ENCODE results near the gene KNSTRN. TPM values are rescaled to one million over a fixed set of nuclear protein-coding genes. Genes with fewer than 3 reads are reported as not detected.

The KNSTRN gene
- total RNA-seq, 4 donors from 2014 or later: 5.8 to 16.0 (median 11.9) TPM

DNA sequence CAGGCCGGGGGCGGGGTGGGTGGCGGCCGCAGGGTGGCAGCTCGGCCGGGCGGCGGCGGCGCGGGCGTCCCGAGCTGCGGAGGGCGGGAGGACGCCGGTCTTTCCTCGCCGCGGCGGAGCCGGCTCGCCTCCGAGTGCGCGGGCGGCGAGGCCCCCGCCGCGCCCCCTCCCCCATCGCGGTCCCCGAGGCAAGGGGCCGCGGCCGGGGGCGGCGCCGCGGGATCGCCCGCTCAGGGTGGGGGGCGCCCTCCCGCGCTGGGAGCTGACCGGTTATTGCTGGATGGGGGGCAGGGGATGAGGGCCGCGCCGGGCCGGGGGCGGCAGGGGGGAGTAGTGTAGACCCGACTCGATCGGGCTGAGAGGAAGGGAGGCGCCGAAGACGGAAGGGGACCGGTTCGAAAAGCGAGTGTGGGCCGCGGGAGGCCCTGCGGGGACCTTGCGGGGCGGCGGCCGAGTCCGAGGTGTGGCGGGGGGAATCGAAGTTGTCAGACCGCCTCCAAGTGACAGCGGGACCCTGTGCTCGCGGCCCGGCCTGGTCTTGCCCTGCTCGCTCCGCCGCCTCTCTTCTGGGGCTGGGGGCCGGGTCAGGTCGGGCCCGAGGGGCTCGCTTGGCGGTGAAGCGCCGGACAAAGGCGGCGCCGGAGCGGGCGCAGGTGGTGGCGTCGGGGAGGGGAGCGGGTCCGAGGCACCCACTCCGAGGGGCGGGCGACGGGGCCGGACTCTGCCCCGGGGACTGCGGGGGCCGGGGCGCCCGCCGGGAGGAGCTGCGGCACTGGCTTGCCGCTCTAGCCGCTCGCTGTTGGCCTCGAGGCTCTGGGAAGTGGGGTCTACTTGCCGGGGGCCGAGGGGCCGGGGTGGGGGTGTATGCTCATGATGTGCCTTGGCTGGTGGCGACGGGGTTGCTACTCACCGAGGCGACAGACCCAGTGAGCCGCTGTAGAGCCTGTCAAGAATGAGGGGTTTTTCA lies 59.3 kb downstream of the KNSTRN start:
- TF ChIP-seq, protein P1, sequence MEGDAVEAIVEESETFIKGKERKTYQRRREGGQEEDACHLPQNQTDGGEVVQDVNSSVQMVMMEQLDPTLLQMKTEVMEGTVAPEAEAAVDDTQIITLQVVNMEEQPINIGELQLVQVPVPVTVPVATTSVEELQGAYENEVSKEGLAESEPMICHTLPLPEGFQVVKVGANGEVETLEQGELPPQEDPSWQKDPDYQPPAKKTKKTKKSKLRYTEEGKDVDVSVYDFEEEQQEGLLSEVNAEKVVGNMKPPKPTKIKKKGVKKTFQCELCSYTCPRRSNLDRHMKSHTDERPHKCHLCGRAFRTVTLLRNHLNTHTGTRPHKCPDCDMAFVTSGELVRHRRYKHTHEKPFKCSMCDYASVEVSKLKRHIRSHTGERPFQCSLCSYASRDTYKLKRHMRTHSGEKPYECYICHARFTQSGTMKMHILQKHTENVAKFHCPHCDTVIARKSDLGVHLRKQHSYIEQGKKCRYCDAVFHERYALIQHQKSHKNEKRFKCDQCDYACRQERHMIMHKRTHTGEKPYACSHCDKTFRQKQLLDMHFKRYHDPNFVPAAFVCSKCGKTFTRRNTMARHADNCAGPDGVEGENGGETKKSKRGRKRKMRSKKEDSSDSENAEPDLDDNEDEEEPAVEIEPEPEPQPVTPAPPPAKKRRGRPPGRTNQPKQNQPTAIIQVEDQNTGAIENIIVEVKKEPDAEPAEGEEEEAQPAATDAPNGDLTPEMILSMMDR (IDR thresholded peaks at IDR 0.05): no peak
- ATAC-seq (ENCODE audit: low FRiP score) (no peak), DNase-seq (ENCODE audit: low spot score) (no peak)

DNA sequence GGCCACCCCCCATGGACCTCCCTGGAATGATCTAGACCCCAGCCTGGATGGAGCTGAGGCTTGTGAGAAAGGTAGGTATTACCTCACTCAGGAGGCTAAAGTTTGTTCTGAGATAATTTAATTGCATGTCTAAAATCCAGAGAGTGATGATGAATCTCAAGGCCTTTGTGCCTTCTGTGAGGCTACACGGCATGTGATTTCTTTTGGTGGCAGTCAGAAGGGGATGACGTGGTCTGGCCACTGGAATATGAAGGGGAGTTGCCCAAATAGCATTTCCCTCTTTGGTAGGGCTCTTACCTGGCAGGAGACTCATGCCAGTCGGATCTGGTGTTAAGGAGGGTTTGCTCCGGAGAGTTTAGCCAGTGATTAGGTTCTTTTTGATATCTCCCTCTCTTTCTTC lies 60.7 kb downstream of the KNSTRN start:
- DNase-seq (ENCODE audit: low spot score): no peak
- TF ChIP-seq, protein P1 (IDR thresholded peaks at IDR 0.05): no peak
- ATAC-seq (ENCODE audit: low FRiP score): no peak

DNA sequence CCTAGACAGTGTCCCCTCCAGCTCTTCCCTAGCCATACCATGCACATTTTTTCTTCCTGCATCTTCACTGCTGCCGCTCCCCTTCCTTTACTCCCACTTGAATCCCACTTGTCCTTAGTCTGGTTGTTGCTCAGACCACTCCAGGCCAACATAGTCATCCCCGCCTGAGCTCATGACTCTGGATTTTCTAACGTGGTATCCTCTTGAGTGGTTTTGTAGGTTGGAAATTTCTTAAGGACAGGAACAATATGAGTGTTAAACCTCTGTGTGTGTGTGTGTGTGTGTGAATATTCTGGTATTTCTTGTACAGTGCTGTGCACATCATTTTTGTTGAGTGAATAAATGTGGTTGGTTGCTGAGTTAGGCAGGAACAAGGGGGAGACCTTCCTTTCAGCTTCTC lies 61.3 kb downstream of the KNSTRN start:
- TF ChIP-seq, protein P1 (IDR thresholded peaks at IDR 0.05): no peak
- no peak for ATAC-seq (ENCODE audit: low FRiP score)
- no peak for DNase-seq (ENCODE audit: low spot score)

Other genes starting within 250 kb of the KNSTRN start
- gene BUB1B, start 221.7 kb upstream of the KNSTRN start, total RNA-seq: 1 to 10 TPM in 2 of 4 donors, under 1 TPM in 2; 0.37 to 7.4 (median 1.5) TPM
- gene PAK6, start 143.7 kb upstream of the KNSTRN start, total RNA-seq: 1 to 10 TPM in 1 of 4 donors, under 1 TPM in 1, not detected in 2; 0.72 to 1.5 TPM
- gene ANKRD63, start 99.7 kb upstream of the KNSTRN start, total RNA-seq: not detected
- gene PLCB2, start 74.8 kb upstream of the KNSTRN start, total RNA-seq: 10 to 100 TPM; 12.0 to 35.1 (median 25.0) TPM
- 10 to 100 TPM in 3 of 4 donors, 1 to 10 TPM in 1; 9.1 to 17.5 (median 12.2) TPM for gene INAFM2, start 59.0 kb upstream of the KNSTRN start, total RNA-seq
- gene CCDC9B, start 41.8 kb upstream of the KNSTRN start, total RNA-seq: 1 to 10 TPM; 1.1 to 7.4 (median 4.5) TPM
- gene PHGR1, start 31.7 kb upstream of the KNSTRN start, total RNA-seq: not detected
- gene DISP2, start 24.5 kb upstream of the KNSTRN start, total RNA-seq: 1 to 10 TPM in 1 of 4 donors, under 1 TPM in 3; under 0.01 to 1.1 (median 0.12) TPM
- gene IVD, start 23.1 kb downstream of the KNSTRN start, total RNA-seq: 10 to 100 TPM; 45.0 to 63.5 (median 54.2) TPM
- gene BAHD1, start 58.2 kb downstream of the KNSTRN start, total RNA-seq: 10 to 100 TPM in 3 of 4 donors, 1 to 10 TPM in 1; 9.7 to 17.4 (median 11.4) TPM
- 10 to 100 TPM in 3 of 4 donors, 1 to 10 TPM in 1; 6.6 to 17.8 (median 10.1) TPM for gene CHST14, start 88.3 kb downstream of the KNSTRN start, total RNA-seq
- 10 to 100 TPM; 26.0 to 37.2 (median 33.4) TPM for gene CCDC32, start 182.3 kb downstream of the KNSTRN start, total RNA-seq
- gene RPUSD2, start 186.6 kb downstream of the KNSTRN start, total RNA-seq: 1 to 10 TPM; 2.3 to 7.8 (median 4.5) TPM
- 1 to 10 TPM in 2 of 4 donors, under 1 TPM in 2; 0.19 to 3.5 (median 1.1) TPM for gene KNL1, start 211.5 kb downstream of the KNSTRN start, total RNA-seq

Data from omental fat pad (tissue), 4 donors.